SHP77 (cell line): ENCODE data around the gene PBX4.

Experiments
- DNase-seq, 2 experiments: peaks; one replicate each; lab custom pipeline; 2025; lab: John Stamatoyannopoulos, UW

The PBX4 gene

DNA sequence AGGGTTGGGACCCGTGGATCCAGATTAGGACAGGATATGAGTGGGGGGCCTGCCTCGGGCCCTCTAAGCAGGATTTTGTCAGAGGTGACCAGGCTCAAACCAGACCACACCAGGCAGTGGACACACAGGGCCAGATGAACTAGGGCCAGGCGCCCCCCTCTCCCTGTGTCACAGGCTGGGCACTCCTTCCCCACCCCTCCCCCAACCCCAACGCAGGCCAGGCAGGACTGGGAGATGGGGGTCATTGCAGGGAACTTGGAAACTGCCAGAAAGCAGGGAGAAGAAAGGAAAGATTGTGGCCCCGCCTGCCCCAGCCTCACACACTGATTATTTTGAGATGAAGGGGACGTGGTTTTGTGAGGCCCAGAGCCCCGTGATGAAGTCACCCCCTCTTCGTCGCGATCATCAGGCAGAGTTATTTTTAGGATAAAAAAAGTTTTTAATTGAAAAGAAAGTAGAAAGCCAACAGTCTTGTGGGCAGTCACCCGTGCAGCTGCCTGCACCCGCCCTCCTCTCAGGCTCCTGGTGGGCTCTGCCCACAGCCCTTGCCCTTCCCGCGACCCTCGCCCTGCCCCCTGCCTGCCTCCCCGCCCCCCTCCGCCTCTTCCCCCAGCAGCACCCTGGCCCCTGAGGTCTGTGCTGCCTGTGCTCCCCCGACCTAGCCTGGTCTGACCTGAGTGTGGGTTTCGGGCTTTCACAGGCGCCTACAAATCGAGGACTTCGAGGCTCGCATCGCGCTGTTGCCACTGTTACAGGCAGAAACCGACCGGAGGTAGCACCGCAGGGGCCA is 91.7 kb downstream of the PBX4 start:
- no peak for DNase-seq

DNA sequence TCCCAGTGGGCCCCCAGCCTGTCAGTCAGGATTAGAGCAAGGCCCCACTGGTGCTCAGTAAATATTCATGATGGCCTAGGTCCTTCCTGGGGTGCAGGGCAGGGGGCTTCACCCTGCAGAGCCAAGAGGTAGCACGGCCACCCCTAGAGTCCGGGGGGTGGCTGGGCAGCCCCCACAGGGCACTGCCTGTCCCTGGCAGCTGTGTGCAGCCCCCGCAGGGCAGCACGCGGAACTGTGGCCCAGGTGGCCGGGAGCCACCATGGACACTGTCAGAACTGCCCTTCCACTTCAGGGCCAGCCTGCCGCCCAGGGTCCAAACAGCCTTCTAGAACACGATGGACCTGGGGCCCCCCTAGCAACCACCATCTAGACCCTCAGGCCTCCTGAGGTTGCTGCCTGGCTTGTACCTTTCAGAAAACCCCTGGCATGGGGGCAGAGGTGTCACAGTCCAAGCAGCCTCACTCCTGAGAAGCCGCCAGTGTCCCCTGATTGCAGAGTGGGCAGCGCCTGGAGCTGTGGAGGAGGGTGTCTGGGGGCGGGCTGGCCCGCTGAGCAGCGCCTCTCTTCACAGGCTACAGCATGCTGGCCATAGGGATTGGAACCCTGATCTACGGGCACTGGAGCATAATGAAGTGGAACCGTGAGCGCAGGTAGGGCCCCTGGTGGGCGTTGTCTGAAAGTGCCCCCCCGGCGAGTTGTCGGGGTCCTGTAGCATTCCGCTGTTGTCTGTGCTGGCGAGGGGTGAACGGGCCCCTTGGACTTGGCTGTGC is 92.7 kb downstream of the PBX4 start:
- DNase-seq: no peak

DNA sequence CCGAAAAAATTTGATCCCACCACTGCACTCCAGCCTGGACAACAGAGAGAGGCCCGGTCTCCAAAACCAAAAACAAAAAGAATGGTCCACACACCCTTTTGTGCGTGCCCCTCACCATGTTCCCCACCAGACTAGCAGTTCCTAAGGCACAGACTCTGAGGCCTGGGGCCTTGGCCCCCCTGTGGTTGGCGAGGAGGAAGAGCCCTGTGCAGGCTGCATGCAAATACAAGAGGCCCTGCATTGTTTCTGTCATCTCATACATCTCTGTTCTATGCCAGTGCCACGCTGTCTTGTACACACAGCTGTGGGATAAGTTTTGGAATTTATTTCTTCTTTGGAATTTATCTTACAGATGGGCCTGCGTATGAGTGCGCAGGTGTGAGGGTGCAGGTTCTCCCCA is 94.4 kb downstream of the PBX4 start:
- DNase-seq: no peak

DNA sequence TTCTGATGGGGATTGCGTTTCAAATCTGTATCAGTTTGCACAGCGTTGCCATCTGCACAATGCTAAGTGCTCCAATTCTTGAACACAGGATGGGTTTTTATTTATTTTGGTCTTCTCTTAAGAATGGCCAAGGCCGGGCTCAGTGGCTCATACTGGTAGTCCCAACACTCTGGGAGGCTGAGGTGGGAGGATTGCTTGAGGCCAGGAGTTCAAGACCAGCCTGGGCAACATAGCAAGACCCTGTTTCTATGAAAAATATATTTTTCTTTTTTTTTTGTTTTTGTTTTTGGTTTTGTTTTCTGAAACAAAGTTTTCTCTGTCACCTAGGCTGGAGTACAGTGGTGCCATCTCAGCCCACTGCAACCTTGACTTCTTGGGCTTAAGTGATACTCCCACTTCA is 95.3 kb downstream of the PBX4 start:
- DNase-seq: no peak

DNA sequence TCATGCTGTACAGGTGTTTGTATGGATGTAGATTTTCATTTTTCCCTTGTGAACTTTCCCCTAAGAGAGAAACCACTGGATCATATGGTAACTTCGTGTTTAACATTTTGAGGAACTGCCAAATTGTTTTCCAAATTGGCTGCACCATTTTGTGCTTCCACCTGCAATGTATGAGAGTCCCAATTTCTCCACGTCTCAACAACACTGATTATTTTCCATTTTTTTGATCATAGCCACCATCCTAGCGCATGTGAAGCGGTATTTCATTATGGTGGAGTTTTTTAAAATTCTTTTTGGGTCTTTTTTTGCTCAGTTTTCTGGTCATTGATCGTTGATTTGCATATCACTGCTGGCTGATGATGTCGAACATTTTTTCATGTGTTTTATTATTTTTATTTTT is 97.5 kb downstream of the PBX4 start:
- DNase-seq: no peak

DNA sequence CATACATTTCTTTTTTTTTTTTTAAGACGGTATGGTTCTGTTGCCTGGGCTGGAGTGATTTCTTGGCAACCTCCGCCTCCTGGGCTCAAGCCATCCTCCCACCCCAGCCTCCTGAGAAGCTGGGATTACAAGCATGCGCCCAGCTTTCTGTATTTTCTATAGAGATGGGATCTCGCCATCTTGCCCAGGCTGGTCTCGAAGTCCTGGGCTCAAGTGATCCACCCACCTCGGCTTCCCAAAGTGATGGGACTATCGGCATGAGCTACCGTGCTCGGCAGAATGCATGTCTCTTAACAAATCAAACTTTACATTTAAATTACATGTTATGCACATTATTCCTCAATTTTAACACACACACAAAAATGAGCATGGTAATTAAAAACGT is 101.3 kb downstream of the PBX4 start:
- no peak for DNase-seq

DNA sequence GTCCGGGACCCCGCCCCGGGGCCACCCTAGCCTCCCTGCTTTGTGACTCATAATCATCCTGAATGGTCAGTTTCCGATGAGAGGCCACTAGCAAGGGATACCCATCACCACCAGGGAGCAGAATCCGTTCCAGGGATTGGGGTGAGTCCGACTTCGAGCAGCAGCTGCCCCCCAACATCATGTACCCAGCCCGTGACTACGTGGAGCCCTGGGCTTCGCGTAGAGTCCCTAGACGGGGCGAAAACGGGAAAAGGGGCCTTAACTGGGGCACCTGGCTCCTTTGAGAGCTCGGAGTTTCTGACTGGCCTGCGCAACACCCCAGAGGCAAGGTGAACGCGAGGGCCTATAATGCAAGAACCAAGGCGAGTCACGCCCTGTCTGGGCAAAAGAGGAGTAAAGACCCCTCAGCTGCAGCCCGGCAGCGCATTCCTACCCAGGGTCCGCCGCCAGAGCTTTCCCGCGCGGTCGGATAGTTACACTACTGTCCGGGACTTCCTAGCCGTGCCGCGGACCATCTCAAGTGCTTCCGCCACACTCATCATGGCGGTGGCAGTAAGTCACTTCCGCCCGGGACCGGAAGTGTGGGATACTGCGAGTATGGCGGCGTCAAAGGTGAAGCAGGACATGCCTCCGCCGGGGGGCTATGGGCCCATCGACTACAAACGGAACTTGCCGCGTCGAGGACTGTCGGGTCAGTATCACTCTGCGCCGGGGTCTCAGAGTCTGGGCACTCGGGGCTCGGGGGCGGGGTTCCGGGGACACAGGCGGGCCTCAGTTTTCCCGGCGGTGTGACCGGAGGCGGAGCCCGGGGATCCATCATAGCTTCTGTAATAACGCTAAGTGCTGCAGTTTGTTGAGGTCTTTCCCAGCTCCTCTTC is 102.6 kb downstream of the PBX4 start, which contains the start of gene NDUFA13:
Gene NDUFA13, plus strand, starts transcription at position 584 of the 878 bp plus-strand sequence. Its CDS starts 14 bp downstream, at position 598.
- peak; percentile 77 to 81 for DNase-seq

DNA sequence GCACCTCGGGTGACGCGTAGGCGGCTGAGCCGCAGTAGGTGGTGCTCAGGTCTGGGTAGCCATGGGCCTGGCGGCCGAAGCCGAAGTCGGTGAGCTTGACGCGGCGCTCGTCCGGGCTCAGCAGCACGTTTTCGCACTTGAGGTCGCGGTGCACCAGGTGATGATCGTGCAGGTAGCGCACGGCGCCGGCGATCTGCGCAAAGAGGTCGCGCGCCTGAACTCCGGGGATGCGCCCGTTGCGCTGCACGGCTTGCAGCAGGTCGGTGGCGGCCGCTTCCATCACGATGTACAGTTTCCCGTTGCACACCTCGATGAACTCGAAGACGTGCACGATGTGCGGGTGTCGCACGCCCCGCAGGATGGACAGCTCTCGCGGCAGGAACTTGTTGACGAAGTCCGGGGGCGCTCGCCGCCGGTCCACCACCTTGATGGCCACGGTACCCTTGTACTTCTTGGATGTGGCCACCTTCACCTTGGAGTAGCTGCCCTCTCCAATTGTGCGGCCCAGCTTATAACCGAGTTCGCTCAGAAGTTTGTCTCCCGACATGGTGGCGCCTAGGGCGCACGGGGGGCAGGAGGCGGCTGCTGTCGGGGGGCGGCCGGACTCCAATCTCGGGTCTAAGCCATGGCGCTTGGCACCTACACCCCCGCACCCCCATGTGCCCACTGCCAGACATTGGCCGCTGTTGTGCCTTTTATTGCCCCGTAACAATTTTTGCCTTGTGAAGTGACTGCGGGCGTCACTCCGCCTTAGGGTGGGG is 103.4 kb downstream of the PBX4 start, which contains the start of gene TSSK6:
Gene TSSK6, minus strand, starts transcription at position 668 of the 761 bp plus-strand sequence. Its CDS starts 121 bp downstream, at position 547.
- no peak for DNase-seq

DNA sequence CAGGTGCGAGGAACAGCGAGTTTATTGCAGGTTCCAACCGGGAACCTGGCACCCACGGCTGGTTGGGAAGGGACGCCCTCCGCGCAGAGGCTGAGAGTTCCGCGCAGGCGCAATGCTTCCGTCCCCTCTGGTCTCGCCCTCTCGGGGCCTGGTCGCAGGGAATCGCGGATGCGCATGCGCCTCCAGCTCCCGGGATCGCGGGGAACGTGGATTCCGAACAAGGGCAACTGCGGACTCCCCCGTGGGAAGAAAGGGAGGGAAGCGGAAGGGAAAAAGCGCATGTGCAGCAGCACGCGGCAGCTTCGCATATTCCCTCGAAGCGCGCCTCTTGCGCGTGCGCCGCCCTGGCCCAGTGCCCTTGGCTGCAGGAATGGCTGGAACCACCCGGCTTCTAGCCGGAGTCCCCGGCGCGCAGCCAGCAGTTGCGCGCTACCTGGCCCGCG is 104.3 kb downstream of the PBX4 start:
- no peak for DNase-seq

DNA sequence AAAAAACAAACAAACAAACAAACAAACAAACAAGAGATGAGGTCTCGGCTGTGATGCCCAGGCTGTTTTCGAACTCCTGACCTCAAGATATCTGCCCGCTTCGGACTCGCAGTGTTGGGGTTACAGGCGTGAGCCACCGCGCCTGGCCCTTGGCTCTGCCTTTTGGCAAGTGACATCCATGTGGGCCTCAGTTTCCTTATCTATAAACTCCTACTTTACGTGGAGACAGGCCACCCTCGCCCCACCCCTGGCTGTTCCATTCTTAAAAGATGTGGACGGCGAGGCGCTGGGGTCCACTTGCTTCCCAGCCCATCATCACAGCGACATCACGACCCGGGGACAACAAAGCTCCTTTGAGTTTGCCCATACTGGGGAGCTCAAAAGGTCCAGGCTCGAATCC is 104.8 kb downstream of the PBX4 start:
- no peak for DNase-seq
